ENCODE results near the gene UGCG.
A peak's percentile ranks its signal among the peaks of the same experiment; 100 is the strongest.
"Not testable (repeated sequence)": the region's sequence is repeated elsewhere in the genome, so short reads cannot be mapped to it uniquely, and the experiment has no call there.

Gene UGCG

DNA sequence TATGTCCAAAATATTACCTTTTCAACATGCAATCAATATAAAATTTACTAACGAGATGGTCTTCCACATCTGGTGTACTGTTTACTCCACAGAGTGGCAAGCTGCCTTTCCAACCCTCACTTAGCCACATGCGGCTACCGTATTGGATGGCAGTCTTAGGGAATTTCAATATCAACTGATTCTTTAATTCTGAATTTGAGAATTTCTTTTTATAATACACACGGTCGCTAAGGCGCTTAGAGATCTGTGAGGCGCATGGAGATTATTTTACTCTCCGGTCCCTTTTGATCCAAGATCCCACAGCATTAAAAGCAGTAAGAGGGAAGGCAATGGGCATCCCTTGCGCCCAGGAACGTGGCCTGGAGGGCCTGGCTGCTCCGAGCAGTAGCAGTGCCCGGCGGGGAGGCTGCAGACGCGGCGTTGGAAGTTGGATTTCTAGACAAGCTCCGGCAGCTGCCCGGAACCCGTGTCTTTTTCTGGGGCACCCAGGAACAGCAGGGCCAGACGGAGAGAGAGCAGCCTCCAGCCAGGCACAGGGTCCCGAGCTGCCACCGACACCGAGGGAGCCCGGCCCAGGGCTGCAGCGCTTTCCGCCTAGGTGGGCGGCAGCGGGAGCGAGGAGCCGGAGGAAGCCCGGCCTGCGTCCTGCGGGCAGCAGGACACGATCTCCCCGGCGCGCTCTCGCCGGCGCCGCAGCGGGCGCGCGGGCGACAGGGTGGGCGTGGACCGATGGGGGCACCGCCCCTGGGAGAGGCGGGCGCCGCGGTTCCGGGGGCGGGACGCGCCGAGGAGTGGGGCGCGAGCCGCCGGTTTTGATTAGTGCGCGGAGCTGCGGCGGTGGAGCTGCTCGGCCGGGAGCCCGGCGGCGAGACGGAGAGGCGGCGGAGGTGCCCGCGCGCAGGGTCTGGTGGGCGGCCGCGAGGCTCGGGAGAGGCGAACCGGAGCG is at the start of gene UGCG:
UGCG (plus strand) TSS at position 819 of the 946 bp plus-strand sequence. CDS start 402 bp downstream, outside the sequence.
- intact Hi-C loops (cut with DNase I): loop anchor here (2.0 to 5.0 kb wide), 3 partner anchors 179 to 486 kb away; partner anchors contain the start of genes HSDL2 and PTBP3
- peak; percentile 72 to 99 (median 86) for DNase-seq

DNA sequence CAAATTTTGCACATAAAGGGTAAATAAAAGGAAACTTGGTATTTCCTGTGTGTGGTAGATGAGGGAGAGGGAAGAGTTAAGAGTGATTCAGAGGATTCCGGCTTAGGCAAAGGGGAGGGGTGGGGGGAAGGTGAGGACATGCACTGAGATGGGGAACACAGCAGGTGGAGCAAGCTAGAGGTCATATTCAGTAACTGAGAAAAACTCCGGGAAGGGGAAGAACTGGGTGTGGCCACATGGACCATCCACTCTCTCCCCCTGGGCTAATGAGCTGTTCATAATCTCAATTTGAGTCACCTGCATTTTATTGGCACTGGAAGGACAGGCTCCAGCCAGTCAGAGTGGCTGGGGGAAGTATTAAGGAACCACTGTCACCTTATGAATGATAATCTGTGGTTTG is 45.1 kb upstream of the UGCG start:
- intact Hi-C loops (cut with DNase I): no loop called here
- no peak for DNase-seq

DNA sequence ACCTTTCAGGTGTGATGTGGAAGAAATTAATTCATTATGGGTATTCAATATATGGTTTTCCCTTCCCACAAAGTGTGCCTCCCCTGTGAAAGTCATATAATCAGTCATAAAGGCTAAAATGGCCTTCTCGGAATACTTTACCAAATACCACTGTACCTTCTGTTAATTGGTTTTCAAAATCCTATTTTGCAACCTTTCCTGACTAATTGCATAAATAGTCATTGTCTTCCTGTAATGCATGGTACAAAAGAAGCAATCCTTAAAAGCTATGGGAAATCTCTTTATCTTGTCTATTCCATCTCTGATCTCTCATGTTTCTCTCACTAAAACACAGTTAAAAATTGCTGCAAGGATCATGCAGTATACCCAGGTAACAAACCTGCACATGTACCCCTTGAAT is 44.3 kb upstream of the UGCG start:
- intact Hi-C loops (cut with DNase I): no loop called here
- no peak for DNase-seq

DNA sequence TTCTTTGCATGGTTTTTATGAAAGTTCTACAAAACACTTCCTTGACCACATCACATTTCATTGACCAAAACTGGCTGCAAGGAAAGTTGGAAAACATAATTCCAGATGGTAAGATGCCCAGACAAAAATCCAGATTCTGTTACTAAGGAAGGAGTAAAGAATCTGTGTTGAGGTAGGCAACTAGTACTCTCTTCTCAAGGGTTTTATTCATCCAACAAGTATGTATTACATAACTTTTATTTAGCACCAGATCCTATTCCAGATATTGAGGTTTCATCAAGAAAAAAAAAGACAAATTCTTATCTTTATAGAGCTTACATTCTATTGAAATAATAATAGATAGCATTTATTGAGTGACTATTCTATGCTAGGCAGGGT is 43.2 kb upstream of the UGCG start:
- DNase-seq: no peak
- intact Hi-C loops (cut with DNase I): no loop called here

DNA sequence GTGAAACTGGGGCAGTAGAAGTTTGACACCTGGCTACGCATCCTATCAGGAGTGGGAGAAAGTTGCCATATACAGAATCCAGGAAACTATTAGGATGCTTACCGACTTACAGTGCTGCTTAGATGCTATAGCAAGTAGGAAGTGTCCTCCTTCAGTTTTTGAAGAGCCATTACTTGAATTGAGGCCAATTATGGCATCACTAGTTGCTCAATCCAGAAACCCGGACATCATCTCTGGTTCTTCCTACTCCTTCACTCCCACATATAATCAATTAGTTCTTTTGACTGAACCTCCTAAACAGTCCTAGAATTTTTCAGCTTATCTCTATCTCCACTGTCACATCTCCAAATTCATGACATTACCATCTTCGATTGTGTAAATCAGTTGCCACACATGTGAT is 41.8 kb upstream of the UGCG start:
- DNase-seq: no peak
- intact Hi-C loops (cut with DNase I): no loop called here

DNA sequence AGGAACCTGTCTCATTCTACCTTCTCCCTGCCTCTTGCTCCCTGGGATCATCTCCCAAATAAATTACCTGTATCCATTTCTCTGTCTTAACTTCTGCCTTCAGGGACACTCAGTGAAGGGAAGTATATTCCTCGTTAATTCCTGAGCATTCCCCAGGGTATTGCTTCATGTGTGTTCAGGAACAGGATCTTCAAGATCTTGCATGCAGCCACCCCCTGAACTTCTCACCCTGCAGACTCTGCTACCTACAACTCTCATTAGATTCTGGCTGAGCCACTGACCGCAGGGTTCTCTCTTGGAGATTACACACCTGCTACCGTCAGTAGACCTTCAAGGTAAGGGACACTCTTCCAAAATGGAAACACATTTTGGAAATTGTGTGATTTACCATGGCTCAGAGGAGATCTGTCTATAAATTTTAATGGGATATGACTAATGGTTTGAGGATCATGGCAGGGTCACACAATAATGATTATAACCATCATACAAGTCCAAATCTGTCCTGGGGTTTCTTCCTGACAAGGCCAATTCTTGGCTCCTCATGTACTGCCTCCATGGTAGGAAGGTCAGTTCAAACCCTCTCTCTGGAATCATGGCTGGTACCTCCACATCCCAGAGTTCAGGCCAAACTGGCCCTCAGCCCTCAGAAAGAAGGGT is 38.9 kb upstream of the UGCG start:
- DNase-seq: no peak
- intact Hi-C loops (cut with DNase I): no loop called here

DNA sequence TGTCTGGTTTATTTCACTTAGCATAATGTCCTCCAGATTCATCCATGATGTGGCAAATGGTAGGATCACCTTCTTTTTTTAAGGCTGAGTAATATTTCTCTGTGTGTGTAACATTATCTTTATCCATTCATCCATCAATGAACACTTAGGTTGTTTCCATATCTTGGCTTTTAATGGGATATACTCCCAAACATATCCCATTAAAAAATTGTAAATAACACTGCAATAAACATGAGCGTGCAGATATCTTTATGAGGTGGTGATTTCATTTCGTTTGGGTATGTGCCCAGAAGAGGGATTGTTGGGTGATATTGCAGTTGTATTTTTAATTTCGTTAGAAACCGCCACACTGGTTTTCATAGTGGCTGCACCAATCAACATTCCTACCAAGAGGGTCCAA is 36.2 kb upstream of the UGCG start:
- intact Hi-C loops (cut with DNase I): no loop called here

DNA sequence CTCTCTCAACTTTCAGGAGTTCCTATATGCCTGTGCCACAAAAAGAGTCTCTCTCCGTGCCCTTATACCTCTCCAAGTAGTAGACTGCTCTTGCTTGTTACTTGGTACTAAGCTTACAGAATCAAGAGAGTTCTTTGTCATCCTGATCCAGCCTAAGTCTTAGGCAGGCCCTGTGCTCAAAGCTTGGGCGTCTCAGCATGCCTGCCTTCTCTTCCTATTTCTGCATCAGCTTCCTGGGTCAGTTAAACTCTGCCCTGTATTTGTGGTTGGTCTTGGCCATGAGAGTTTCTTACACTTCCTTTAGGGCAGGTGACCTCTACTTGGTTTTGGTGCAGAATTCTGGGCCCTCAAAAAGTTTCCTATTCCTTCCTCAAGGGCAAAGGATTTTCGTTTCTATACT is 33.0 kb upstream of the UGCG start:
- intact Hi-C loops (cut with DNase I): no loop called here
- DNase-seq: no peak

More for the DNA sequence above, 36.2 kb upstream of the UGCG start:
- no peak for DNase-seq

DNA sequence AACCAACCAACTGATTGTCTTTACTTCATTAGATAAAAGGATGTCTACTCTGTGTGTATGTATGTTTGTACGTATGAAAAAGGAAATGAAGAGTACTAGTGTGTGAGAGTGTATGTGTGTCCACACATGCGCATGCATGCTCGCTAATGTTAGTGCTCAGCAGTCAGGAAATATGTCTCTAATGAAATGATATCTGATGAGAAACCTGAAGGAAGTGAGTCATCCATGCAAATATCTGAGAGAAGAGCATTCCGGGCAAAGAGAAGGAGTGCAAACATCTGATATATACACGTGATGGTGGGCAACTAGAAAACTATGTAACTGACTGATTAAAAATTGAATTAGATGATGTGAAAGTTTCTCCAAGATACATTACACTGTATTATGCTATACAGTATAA is 29.6 kb upstream of the UGCG start:
- intact Hi-C loops (cut with DNase I): no loop called here

DNA sequence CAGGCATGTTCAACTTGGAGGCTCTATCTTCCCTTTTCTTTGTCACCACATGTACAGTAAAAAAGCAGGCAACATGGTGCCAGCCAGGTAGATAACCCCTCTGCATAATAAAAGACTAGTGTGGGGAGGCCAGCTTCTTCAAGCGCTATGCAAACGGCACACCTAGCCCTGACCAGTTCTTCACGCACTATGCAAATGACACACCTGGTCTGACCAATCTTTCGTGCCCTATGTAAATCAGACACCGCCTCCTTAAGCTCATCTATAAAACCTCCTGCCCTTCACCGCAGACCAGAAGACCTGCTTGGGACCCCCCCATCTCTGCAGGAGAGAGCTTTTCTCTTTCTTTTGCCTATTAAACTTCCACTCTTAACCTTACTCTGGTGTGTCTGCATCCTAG is 28.1 kb upstream of the UGCG start:
- intact Hi-C loops (cut with DNase I): no loop called here
- DNase-seq: no peak

More for the DNA sequence above, 29.6 kb upstream of the UGCG start:
- DNase-seq: no peak

DNA sequence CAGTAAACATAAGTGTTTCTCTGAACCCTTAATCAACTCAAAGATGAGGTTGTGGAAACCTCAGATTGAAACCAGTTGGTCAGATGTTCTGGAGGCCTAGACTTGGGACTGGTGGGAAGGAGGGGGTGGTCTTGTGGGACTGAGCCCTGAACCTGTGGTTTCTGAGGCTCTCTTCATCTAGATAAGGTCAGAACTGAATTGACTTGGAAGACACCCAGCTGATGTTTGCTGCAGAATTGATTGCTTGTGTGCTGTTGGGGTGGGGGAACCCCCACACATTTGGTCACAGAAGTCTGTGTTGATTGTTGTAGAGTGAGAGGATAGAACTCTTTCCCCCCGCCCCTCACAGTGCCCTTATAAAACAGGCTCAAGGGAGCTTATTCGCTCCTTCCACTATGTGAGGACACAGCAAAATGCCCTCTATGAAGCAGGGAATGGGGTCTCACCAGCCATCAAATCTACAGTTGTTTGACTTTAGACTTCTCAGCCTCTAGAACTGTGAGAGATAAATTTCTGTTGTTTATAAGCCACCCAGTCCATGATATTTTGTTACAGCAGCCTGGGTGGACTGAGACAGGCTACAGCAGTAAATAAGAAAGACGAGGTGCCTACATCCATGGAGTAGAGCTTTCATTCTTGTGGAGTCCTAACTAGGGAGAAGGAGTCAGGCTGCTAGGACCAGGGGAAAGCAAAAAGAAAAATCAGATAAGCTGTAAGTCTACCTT is 25.7 kb upstream of the UGCG start:
- intact Hi-C loops (cut with DNase I): no loop called here
- no peak for DNase-seq

DNA sequence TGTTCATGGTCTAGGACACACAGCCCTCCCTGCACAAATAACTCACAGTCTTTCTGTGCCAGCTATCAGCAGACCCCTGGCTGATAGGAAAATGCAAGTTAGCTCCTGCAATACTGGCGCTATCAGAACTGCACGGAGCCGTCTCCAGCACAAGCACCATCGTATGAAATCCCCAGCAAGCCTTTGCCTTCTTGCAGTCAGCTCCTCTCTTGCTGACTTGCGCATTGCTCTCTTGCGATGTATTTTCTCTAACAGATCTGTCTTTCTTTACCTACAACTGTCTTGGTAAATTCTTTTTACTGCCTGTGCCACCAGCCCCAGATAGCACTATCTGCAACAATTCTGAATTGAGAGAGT is 25.1 kb upstream of the UGCG start:
- intact Hi-C loops (cut with DNase I): no loop called here
- DNase-seq: no peak

DNA sequence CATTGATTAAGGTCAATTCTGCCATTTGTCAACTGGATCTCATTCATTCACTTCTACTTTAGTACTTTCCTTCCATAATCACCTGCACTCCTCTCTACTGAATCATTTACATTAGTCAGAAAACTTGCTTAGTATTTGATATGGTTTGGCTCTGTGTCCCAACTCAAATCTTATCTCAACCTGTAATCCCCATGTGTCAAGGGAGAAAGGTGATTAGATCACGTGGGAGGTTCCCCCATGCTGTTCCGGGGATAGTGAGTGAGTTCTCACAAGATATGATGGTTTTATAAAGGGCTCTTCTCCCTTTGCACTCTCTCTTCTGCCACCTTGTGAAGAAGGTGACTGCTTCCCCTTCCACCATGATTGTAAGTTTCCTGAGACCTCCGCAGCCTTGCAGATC is 23.7 kb upstream of the UGCG start:
- DNase-seq: no peak
- intact Hi-C loops (cut with DNase I): no loop called here

DNA sequence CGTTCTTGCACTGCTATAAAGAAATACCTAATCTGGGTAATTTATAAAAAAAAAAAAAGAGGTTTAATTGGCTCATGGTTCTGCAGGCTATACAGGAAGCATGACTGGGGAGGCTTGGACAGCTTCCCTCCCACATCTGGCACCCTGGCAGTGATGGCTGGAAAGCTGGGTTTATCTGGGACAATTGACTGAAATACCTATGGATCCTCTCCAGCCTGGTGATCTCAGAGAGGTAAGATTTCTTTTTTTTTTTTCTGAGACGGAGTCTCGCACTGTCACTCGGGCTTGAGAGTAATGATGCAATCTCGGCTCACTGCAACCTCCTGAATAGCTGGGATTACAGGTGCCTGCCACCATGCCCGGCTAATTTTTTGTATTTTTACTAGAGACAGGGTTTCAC is 22.7 kb upstream of the UGCG start:
- DNase-seq: peak in 1 of 10 donors; percentile 11
- intact Hi-C loops (cut with DNase I): no loop called here

DNA sequence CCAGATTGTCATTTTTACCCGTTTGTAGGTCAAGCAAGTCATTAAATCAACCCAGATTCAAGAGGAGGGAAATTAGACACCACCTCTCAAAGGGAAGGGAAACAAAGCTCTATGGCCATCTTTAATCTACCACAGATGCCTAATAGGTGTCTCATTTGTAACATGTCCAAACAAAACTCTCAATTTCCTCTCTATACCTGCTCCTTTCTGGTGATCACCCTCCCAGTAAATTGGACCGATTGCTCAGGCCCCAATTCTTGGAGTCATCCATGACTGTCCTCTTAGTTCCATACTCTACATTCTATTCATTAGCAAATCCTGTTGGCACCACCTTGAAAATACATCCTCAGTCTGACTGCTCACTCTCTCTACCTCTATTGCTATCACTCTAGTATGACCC is 22.1 kb upstream of the UGCG start:
- intact Hi-C loops (cut with DNase I): no loop called here
- DNase-seq: no peak

DNA sequence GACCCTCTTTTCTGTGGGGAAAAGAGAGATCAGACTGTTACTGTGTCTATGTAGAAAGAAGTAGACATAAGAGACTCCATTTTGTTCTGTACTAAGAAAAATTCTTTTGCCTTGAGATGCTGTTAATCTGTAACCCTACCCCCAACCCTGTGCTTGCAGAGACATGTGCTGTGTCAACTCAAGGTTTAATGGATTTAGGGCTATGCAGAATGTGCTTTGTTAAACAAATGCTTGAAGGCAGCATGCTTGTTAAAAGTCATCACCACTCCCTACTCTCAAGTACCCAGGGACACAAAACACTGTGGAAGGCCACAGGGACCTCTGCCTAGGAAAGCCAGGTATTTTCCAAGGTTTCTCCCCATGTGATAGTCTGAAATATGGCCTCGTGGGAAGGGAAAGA is 21.3 kb upstream of the UGCG start:
- intact Hi-C loops (cut with DNase I); DNase-seq: not testable (repeated sequence)

DNA sequence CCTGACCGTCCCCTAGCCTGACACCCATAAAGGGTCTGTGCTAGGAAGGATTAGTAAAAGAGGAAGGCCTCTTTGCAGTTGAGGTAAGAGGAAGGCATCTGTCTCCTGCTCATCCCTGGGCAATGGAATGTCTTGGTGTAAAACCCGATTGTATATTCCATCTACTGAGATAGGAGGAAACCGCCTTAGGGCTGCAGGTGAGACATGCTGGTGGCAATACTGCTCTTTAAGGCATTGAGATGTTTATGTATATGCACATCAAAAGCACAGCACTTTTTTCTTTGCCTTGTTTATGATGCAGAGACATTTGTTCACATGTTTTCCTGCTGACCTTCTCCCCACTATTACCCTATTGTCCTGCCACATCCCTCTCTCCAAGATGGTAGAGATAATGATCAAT is 20.9 kb upstream of the UGCG start:
- DNase-seq; intact Hi-C loops (cut with DNase I): not testable (repeated sequence)

DNA sequence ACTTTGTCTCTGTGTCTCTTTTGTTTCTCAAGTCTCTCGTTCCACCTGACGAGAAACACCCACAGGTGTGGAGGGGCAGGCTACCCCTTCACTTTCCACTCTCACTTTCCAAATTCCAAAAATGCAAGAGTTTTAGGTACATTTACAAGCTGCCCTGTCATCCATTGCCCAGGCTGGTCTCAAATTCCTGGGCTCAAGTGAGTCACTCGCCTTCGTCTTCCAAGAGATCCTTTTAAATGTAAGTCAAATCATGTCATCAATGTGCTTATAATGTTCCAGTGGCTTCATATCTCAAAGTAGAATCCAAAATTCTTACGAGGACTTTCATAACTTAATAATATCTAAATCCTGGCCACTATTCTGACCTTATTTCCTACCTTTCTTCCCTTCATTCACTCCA is 20.4 kb upstream of the UGCG start:
- intact Hi-C loops (cut with DNase I): no loop called here
- no peak for DNase-seq

DNA sequence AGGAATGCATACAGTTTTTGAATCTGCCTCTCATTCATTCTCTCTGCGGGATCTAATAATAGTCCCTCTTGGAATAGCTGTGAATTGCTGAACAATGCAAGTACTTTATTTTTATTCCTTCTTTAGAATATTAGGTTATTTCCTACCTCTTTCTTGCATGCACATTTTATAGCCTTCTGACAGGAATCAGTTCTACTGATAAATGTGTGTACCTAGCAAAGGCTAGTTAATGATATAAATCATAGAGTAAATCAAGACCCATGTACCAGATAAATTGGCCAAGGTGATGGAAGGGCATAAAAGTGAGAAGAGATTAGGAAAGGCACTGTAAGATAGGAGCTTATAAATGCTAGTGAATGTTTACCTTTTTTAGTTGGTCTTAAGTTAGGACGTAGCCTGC is 19.2 kb upstream of the UGCG start:
- no peak for DNase-seq
- intact Hi-C loops (cut with DNase I): no loop called here

DNA sequence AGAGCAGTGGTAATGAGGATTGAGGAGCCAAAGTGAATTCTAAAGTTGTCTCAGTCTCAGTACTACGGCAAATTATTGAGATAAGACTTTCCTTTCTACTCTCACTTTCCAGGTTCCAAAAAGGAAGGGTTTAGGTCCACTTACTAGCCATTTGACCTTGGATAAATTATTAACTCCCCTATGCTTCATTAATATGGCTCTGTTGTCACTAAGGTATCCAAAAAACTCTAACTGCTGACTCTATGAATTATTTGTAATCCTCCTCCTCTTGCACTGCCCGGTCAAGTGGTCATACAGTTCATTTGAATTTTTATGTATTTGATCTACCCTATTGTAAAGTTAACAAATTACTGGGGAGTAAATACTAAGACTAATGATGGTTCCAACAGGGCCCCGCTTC is 17.7 kb upstream of the UGCG start:
- no peak for DNase-seq
- intact Hi-C loops (cut with DNase I): no loop called here

DNA sequence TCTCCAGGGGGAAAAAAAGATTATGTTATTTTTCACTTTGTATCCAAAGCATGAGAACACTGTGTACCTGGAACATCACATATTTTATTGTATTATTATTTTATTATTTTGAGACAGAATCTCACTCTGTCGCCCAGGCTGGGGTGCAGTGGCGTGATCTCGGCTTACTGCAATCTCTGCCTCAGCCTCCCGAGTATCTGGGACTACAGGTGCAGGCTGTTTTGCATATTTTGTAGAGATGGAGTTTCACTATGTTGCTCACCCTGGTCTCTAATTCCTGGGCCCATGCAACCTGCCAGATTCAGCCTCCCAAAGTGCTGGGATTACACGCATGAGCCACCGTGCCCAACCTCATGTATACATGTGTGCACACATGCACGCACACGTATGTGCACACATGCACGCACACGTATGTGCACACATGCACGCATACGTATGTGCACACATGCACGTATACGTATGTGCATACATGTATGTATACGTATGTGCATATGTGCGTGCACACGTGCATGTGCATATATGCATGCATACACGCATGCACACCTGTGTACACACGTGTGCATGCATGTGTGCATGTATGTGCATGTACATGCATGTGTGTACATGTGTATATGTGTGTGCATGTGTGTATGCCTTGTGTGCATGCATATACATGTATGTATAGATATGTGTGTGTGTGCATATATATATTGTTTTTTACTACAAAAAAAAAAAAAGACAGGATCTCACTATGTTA is 9.5 kb upstream of the UGCG start:
- intact Hi-C loops (cut with DNase I): no loop called here
- no peak for DNase-seq
